ENCODE results near the gene LYSMD2. TPM values are rescaled to one million over a fixed set of nuclear protein-coding genes. Genes with fewer than 3 reads are reported as not detected.

Gene LYSMD2
- total RNA-seq, 1 experiment from 2014 or later: 2.9 TPM

DNA sequence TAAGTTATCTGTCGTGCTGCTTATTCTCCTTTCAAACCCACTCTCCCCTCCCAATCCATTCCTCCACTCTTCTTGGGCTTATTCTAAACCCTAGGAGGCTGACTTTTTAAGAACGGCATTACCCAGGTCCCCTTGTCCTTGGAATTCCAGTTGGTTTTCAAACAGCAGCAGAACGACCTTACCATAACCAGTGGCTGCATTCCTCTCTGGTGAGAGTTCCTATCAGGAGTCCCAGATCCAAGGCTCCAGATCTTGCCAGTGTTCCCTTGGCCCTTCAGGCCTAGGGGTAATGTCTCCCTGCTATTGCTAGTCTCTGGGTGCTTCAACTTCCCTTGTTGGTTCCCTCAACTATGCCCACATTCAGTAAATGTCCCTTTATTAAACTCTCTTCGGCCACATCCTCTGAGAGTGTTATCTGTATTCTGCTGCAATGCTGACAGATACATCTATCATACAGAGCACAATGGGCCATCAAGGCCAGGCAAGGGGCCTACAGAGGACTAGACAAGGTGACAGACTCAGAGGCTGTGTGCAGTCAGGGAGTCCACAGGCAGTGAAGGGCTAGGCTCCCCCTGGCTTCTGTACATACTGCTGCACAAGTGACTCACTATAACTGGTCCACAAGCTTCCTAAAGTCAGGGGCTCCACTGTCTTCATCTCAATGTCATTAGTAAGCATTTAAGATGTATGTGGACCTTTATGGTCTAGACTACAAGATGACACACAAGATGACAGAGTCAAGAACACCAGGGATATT lies 10.1 kb downstream of the LYSMD2 start:
- ChIA-PET CTCF (no interaction called here), POLR2A (ENCODE audit: low non-redundant PET) (no interaction called here)
- no peaks in the 10 kb centered on the region for H3K4me1 ChIP-seq (ENCODE audit: insufficient read depth, low read length, poor library complexity, severe bottlenecking)
- BruUV-seq (replicated peaks): no TSS peak
- no peak for DNase-seq (ENCODE audit: low spot score)
- no peaks in the 10 kb centered on the region for H3K36me3 ChIP-seq (ENCODE audit: insufficient read depth, low read length, poor library complexity, severe bottlenecking)
- intact Hi-C loops (cut with micrococcal nuclease; ENCODE audit: unreplicated experiment): no loop called here
- no peak overlapping the region for H3K27ac ChIP-seq (ENCODE audit: low read depth, low read length, poor library complexity, severe bottlenecking)
- no peaks in the 10 kb centered on the region for H3K27me3 ChIP-seq (replicated peaks; ENCODE audit: insufficient read depth, low read depth, low read length, poor library complexity)
- no peaks in the 10 kb centered on the region for H3K9me3 ChIP-seq (ENCODE audit: low read depth, low read length, poor library complexity, severe bottlenecking)
- TF ChIP-seq EZH2 (IDR thresholded peaks at IDR 0.05; ENCODE audit: borderline replicate concordance, low read depth, low read length, poor library complexity, severe bottlenecking): no peak
- TF ChIP-seq, protein P1, sequence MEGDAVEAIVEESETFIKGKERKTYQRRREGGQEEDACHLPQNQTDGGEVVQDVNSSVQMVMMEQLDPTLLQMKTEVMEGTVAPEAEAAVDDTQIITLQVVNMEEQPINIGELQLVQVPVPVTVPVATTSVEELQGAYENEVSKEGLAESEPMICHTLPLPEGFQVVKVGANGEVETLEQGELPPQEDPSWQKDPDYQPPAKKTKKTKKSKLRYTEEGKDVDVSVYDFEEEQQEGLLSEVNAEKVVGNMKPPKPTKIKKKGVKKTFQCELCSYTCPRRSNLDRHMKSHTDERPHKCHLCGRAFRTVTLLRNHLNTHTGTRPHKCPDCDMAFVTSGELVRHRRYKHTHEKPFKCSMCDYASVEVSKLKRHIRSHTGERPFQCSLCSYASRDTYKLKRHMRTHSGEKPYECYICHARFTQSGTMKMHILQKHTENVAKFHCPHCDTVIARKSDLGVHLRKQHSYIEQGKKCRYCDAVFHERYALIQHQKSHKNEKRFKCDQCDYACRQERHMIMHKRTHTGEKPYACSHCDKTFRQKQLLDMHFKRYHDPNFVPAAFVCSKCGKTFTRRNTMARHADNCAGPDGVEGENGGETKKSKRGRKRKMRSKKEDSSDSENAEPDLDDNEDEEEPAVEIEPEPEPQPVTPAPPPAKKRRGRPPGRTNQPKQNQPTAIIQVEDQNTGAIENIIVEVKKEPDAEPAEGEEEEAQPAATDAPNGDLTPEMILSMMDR (conservative IDR thresholded peaks at IDR 0.05; ENCODE audit: low read depth, low read length): 0 out of 2 replicates have a peak, but pooled peaks have one; percentile 16
- no peak overlapping the region for H3K4me3 ChIP-seq (ENCODE audit: low read depth, low read length, poor library complexity, severe bottlenecking)

DNA sequence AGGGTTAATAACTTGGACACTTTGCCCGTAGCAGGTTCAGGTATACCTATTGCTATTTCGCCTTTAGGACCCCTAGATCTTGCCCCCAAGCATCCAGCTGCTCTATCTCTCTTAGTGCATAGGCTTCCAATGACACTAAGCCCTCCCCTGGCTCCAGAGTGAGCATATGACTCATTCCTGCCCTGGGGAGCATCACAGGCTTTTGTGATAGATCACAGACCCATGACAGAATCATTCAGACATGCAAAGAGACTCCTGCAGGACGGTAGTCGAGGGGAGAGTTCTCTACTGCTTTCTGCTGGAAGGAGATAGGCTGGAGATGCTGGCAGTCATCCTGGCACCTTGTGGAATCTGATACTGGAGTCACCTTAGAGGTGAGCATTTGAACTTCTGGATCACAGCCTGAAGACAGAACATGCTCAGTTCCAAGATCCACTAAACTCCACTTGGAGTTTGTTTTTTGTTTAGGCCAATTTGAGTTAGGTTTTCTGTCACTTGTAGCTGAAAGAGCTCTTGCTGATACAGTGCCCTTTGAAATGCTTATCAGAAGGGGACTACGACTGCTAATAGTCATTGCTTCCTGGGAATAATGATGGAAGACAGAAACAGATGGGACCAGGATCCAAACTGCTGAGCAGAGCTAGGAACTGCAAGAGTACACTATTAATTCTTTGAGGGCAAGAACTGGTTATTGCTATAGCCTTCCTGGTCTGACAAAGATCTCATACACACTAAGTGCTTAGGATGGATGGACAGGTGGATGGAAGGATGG lies 11.0 kb downstream of the LYSMD2 start:
- Histone ChIP-seq H3K9me3 (ENCODE audit: low read depth, low read length, poor library complexity, severe bottlenecking) (no peaks in the 10 kb centered on the region), H3K27me3 (replicated peaks; ENCODE audit: insufficient read depth, low read depth, low read length, poor library complexity) (no peaks in the 10 kb centered on the region), H3K36me3 (ENCODE audit: insufficient read depth, low read length, poor library complexity, severe bottlenecking) (no peaks in the 10 kb centered on the region), H3K4me1 (ENCODE audit: insufficient read depth, low read length, poor library complexity, severe bottlenecking) (no peaks in the 10 kb centered on the region), H3K4me3 (ENCODE audit: low read depth, low read length, poor library complexity, severe bottlenecking) (no peak overlapping the region), H3K27ac (ENCODE audit: low read depth, low read length, poor library complexity, severe bottlenecking) (no peak overlapping the region)
- intact Hi-C loops (cut with micrococcal nuclease; ENCODE audit: unreplicated experiment): no loop called here
- ChIA-PET CTCF (no interaction called here), POLR2A (ENCODE audit: low non-redundant PET) (no interaction called here)
- BruUV-seq (replicated peaks): no TSS peak
- DNase-seq (ENCODE audit: low spot score): peak; percentile 90
- TF ChIP-seq, protein P1 (conservative IDR thresholded peaks at IDR 0.05; ENCODE audit: low read depth, low read length): no peak
- TF ChIP-seq EZH2 (IDR thresholded peaks at IDR 0.05; ENCODE audit: borderline replicate concordance, low read depth, low read length, poor library complexity, severe bottlenecking): no peak

DNA sequence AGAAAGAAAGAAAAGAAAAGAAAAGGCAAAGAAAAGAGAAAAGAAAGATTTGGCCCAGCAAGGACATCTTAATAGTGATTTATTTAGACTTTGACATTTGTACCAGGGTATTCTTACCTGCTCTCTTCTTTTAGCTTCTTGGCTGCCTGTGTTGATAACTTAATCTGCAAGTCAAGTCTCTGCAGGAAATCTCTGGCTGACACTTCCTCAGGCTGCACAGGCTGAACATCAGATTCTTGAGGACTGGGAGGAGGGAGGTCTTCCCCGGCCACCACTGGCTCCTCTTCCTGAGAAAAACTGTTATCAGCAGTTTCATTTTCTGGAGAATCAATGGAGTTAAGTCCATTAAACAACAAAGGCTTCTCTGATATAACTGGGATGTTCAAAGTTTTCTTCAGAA lies 12.8 kb downstream of the LYSMD2 start:
- TF ChIP-seq, protein P1 (conservative IDR thresholded peaks at IDR 0.05; ENCODE audit: low read depth, low read length): no peak
- TF ChIP-seq EZH2 (IDR thresholded peaks at IDR 0.05; ENCODE audit: borderline replicate concordance, low read depth, low read length, poor library complexity, severe bottlenecking): no peak
- intact Hi-C loops (cut with micrococcal nuclease; ENCODE audit: unreplicated experiment): no loop called here
- DNase-seq (ENCODE audit: low spot score): peak; percentile 16
- POLR2A ChIA-PET (ENCODE audit: low non-redundant PET): no interaction called here
- Histone ChIP-seq H3K4me1 (ENCODE audit: insufficient read depth, low read length, poor library complexity, severe bottlenecking) (no peaks in the 10 kb centered on the region), H3K4me3 (ENCODE audit: low read depth, low read length, poor library complexity, severe bottlenecking) (no peak overlapping the region), H3K36me3 (ENCODE audit: insufficient read depth, low read length, poor library complexity, severe bottlenecking) (no peaks in the 10 kb centered on the region), H3K27me3 (replicated peaks; ENCODE audit: insufficient read depth, low read depth, low read length, poor library complexity) (no peaks in the 10 kb centered on the region), H3K27ac (ENCODE audit: low read depth, low read length, poor library complexity, severe bottlenecking) (no peak overlapping the region), H3K9me3 (ENCODE audit: low read depth, low read length, poor library complexity, severe bottlenecking) (no peaks in the 10 kb centered on the region)
- BruUV-seq (replicated peaks): no TSS peak
- CTCF ChIA-PET: interaction anchor here (0.7 kb wide), 1 partner anchor 562 kb away, joined by 3 read pairs; no protein-coding TSS in a partner anchor
